Inflammatory macrophage (primary cell): ENCODE results near the gene OR4L1.
"Not testable (repeated sequence)": the region's sequence is repeated elsewhere in the genome, so short reads cannot be mapped to it uniquely, and the experiment has no call there.

ENCODE experiments used
- DNase-seq, 2 donors: peaks; one replicate each; pipeline ENCODE4 v3.0.0-alpha.2; 2020 to 2022
- total RNA-seq, 18 experiments: gene quantifications; one replicate each; lab custom pipeline; 2026; ENCODE audit warnings: mixed read lengths in 6 of 18, inconsistent platforms in 2 of 18; lab: John Stamatoyannopoulos, UW

OR4L1 gene, protein sequence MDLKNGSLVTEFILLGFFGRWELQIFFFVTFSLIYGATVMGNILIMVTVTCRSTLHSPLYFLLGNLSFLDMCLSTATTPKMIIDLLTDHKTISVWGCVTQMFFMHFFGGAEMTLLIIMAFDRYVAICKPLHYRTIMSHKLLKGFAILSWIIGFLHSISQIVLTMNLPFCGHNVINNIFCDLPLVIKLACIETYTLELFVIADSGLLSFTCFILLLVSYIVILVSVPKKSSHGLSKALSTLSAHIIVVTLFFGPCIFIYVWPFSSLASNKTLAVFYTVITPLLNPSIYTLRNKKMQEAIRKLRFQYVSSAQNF
- total RNA-seq: 0 reads per million in 18 experiments

DNA sequence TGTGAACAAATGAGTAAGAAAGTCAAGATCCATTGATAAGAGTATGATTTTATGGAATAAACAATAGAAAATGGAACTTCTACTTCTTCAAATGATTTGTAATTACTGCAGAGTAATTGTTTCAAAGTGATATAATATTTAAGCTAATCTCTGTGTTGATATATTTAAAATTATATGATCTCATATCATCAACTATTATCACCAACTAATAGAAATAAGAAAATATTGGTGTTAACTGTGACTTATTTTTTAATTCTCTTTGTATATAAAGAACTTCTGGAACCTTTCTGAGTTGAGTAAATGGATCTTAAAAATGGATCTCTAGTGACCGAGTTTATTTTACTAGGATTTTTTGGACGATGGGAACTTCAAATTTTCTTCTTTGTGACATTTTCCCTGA, at the start of gene OR4L1:
OR4L1 (plus strand) TSS at position 301 of the 400 bp plus-strand sequence; CDS start at position 301, 0 bp downstream.
- DNase-seq: no peak

DNA sequence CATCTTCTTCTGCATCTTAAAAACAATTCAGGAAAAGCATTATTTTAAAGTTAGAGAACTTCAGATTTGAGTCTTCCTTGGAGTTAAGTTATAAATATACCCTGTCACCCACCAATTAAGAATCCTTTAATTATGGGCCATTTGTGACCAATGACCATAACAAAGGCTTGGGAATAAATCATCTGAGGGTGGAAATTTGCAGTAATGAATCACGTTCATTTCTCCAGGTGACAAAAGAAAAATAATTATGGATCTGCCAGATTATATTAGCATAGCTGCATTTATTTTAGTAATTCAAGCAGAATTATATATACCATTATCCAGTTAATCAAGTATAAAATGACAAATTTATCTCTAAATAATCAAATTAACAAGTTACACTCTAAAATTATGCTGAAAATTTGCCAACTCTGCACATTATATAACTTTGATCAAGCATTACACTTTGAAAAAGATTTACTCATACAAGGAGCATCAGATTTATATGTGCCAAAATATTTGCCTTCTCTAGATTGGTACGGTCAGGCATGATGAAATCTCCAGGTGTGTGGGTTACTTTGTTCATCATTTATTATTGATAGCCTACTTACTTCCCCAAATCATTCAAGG, 40.5 kb upstream of the OR4L1 start, which contains the start of gene OR4K14:
OR4K14 (minus strand) TSS at position 51 of the 609 bp plus-strand sequence. CDS start 4,114 bp downstream, outside the sequence.
- no peak for DNase-seq

DNA sequence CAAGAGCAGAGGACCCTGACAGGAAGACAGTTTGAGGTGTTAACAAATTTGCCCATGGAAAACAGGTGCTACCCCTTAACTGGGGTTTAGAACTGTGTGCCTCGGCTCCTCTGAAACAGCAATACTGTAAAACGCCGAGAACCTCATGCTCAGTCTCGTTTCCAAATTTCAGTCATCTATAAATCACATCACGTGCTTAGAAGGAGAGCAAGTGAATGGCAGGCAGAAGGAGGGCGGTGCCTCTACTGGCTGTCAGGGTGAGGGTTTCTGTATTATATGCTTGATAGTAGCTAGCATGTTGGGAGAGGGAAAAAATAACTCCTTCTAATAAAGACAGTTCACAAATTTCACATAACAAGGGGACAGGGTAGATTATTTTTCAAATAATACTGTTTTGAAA, 28.8 kb upstream of the OR4L1 start:
- DNase-seq: no peak

DNA sequence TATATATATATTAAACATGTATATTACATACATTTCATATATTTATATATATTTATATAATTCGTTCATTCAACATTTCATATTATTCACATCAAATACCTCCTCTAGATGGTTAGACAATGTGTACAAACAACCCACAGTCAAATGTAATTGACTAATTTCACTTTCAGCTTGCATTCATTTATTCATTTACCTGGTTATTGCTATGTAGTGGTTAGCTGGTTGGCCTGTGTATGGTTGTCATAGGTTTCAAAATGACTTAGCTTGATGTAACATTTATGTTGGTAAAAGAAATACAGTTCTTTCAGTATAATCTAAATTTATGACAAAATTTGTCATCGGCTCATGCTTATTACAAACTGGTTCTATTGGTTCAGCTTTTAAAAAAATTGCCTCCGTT, 24.4 kb upstream of the OR4L1 start:
- no peak for DNase-seq

DNA sequence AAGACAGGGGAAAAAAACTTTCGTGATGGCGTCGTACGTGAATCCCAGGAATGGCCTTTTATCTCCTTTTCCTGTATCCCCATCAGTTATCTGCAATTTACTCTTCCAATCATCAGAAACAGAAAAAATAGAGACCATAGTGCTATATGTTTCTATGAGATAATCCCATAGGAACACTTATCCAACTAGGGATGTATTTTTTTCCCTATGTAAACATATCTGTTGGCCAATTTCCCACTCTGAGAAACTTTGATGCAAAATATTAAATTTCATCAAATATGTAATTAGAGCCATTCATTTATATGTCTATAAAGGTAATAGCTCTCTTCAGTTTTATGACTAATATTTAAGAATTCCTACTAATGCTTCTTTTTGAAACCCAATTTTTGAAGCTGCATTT, 23.9 kb upstream of the OR4L1 start, which contains the start of gene OR4K13:
OR4K13 (minus strand) TSS at position 101 of the 400 bp plus-strand sequence. CDS start 1,280 bp downstream, outside the sequence.
- DNase-seq: no peak

DNA sequence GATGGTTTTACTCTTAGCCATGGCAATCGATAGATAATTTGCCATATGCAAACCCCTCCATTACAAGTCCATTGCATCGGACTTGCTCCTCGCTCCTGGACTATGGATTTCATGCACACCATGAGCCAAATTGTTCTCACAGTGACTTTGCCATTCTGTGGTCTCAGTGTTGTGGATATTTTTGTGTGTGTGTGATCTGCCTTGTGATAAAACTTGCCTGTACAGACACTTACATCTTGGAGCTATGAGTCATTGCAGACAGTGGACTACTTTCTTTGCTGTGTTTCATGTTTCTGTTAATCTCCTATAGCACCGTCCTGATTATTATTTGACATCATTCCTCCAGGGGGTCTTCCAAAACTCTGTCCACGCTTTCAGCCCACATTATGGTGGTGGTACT, 15.6 kb upstream of the OR4L1 start:
- DNase-seq: no peak

DNA sequence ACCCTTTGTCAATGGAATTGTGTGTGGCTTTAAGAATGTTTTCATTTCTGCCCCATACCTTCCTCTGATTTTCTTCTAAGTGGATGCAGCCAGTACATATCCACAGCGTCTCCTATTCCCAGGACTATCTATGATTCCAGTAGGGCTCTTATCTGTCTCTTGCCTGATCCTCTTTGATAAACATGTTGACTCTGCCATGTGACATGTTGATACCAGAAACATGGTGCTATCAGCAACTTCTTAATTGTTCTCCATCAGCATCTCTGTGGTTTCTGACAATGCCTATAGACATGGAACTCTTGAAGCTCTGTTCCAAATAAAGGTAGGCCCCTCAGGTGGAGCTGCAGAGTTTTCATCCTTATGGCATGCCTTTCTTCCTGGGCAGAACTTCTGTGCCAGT, 11.6 kb upstream of the OR4L1 start:
- DNase-seq: no peak

DNA sequence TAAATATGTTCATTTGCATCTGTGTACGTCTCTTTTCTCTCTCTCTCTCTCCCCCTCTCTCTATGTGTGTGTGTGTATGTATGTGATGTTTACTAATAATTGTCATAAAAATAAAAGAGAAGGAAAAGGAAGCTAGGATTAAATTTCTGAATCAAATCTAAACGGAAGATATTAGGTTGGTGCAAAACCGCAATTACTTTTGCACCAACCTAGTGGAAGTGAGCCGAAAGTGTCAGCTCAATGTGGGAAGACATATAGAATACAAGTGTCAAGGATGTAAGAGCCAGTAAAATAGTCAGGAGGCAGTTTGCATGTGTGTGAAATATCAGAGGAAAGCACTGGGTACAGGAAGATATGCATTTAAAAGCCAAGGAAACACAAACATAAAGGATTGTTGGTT, 32.2 kb downstream of the OR4L1 start:
- DNase-seq: no peak

DNA sequence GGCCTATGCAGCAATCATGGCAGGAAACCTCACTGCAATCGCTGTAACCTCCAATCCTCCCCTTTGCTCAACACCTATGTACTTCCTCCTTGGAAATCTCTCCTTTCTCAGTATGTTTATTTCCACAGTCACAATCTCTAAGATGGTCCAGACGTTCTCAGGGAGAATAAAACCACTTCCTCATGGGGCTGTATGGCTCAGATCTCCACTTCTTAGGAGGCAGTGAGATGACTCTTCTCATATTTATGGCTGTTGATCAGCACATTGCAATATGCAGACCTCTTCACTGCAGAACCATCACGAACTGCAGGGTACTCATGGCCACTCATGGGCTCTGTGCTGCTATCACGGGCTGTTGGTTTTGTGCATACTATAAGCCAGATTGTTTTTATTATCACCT, 33.6 kb downstream of the OR4L1 start:
- no peak for DNase-seq

DNA sequence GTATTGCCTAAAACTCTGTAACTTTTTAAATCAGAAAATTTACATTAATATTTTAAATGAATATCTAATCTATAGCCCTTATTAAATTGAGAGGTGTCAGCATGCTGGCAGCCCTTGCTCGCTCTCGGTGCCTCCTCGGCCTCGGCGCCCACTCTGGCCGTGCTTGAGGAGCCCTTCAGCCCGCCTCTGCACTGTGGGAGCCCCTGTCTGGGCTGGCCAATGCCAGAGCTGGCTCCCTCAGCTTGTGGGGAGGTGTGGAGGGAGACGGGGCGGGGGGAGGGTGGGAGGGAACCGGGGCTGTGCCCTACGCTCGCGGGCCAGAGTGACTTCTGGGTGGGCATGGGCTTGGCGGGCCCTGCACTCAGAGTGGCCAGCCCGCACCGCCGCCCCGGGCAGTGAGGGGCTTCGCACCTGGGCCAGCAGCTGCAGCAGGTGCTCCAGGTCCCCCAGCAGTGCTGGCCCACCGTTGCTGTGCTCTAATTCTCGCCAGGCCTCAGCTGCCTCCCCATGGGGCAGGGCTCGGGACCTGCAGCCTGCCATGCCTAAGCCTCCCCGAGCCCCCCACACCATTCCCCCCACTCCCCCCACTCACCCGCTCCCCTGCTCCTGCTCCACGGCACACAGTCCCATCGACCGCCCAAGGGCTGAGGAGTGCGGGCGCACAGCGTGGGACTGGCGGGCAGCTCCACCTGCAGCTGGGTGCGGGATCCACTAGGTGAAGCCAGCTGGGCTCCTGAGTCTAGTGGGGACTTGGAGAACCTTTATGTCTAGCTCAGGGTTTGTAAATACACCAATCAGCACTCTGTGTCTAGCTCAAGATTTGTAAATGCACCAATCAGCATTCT, 39.3 kb downstream of the OR4L1 start:
- DNase-seq: not testable (repeated sequence)

DNA sequence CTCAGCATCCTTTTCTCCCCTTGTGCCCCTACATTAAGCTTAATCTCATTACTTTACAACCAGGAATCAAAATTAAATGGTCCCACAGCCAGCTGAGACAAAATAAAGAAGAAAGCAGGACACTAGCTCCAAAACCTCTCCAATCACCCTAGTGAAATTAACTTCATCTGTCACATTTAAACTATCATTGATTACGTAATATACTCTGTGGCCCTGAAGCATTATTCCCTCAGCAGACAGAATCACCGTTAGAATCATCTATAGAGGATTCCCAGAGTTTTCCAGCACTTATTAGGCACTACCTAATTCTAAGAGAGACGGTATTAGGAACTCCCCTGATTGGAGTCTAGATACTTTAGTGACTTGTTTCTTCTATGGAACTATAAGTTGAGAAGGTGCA, 50.6 kb downstream of the OR4L1 start, which contains the start of gene OR4K17:
OR4K17 (plus strand) TSS at position 302 of the 400 bp plus-strand sequence. CDS start 6,761 bp downstream, outside the sequence.
- no peak for DNase-seq
